ENCODE results near the gene CCDC149.

The CCDC149 gene

DNA sequence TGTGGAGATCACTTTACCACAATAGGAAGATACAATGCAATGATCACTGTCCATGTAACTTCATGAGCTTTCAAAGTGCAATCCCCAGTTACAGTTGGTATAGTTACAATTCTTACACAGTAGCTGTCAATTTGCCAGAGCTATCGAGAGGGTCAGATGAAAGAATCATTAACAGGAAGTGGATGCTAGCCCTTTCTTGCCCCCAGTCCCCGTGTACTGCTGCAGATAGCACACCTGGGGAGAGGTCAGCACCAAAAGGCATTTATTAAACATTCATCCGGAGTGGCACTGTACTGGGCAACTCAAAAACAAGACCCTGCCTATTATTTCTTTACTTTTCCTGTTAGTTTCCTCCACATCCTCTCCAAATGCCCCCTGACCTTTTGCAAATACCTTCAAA, 69.7 kb downstream of the CCDC149 start:
- H3K27me3 ChIP-seq (ENCODE audit: insufficient read depth, poor library complexity, severe bottlenecking): no peaks in the 10 kb centered on the region
- no peak overlapping the region for H3K4me3 ChIP-seq (replicated peaks; ENCODE audit: insufficient read depth, low read length)
- DNase-seq (ENCODE audit: low read depth in 1 of 2, low spot score in 1 of 2): no peak
- no peak overlapping the region for H3K27ac ChIP-seq (replicated peaks)
- TF ChIP-seq POLR2AphosphoS5 (IDR thresholded peaks at IDR 0.05; ENCODE audit: low read depth) (no peak), GABPA (IDR thresholded peaks at IDR 0.05; ENCODE audit: low read depth) (no peak), SPI1 (IDR thresholded peaks at IDR 0.05; ENCODE audit: borderline replicate concordance, low read depth) (no peak)
- TF ChIP-seq, protein P1, sequence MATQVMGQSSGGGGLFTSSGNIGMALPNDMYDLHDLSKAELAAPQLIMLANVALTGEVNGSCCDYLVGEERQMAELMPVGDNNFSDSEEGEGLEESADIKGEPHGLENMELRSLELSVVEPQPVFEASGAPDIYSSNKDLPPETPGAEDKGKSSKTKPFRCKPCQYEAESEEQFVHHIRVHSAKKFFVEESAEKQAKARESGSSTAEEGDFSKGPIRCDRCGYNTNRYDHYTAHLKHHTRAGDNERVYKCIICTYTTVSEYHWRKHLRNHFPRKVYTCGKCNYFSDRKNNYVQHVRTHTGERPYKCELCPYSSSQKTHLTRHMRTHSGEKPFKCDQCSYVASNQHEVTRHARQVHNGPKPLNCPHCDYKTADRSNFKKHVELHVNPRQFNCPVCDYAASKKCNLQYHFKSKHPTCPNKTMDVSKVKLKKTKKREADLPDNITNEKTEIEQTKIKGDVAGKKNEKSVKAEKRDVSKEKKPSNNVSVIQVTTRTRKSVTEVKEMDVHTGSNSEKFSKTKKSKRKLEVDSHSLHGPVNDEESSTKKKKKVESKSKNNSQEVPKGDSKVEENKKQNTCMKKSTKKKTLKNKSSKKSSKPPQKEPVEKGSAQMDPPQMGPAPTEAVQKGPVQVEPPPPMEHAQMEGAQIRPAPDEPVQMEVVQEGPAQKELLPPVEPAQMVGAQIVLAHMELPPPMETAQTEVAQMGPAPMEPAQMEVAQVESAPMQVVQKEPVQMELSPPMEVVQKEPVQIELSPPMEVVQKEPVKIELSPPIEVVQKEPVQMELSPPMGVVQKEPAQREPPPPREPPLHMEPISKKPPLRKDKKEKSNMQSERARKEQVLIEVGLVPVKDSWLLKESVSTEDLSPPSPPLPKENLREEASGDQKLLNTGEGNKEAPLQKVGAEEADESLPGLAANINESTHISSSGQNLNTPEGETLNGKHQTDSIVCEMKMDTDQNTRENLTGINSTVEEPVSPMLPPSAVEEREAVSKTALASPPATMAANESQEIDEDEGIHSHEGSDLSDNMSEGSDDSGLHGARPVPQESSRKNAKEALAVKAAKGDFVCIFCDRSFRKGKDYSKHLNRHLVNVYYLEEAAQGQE (IDR thresholded peaks at IDR 0.05; ENCODE audit: insufficient replicate concordance, low read depth): no peak
- TF ChIP-seq, protein P2, sequence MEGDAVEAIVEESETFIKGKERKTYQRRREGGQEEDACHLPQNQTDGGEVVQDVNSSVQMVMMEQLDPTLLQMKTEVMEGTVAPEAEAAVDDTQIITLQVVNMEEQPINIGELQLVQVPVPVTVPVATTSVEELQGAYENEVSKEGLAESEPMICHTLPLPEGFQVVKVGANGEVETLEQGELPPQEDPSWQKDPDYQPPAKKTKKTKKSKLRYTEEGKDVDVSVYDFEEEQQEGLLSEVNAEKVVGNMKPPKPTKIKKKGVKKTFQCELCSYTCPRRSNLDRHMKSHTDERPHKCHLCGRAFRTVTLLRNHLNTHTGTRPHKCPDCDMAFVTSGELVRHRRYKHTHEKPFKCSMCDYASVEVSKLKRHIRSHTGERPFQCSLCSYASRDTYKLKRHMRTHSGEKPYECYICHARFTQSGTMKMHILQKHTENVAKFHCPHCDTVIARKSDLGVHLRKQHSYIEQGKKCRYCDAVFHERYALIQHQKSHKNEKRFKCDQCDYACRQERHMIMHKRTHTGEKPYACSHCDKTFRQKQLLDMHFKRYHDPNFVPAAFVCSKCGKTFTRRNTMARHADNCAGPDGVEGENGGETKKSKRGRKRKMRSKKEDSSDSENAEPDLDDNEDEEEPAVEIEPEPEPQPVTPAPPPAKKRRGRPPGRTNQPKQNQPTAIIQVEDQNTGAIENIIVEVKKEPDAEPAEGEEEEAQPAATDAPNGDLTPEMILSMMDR (IDR thresholded peaks at IDR 0.05; ENCODE audit: insufficient read depth, low read length): no peak

DNA sequence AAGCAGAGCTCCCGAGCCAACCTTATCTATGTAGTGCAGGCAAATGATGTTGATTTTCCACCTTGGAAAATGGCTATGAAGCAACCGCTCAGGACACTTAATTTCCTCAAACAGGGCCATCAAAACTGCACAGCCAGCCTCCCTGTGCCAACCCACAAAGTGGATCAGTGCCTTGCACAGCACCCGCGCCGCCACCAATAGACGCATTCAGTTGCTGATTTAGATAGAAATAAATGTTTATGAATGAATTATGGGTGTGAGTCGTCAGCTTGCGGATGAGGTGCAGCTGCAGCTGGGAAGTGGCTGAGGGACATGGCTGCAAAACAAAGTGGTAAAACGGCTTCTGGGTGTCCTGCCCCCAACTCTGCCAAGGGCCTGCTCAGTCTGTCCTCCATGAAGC, 70.5 kb downstream of the CCDC149 start:
- Histone ChIP-seq H3K27me3 (ENCODE audit: insufficient read depth, poor library complexity, severe bottlenecking) (no peaks in the 10 kb centered on the region), H3K27ac (replicated peaks) (no peak overlapping the region), H3K4me3 (replicated peaks; ENCODE audit: insufficient read depth, low read length) (no peak overlapping the region)
- TF ChIP-seq, protein P2 (IDR thresholded peaks at IDR 0.05; ENCODE audit: insufficient read depth, low read length): no peak
- no peak for TF ChIP-seq SPI1 (IDR thresholded peaks at IDR 0.05; ENCODE audit: borderline replicate concordance, low read depth)
- TF ChIP-seq, protein P1 (IDR thresholded peaks at IDR 0.05; ENCODE audit: insufficient replicate concordance, low read depth): no peak
- no peak for TF ChIP-seq GABPA (IDR thresholded peaks at IDR 0.05; ENCODE audit: low read depth)
- no peak for TF ChIP-seq POLR2AphosphoS5 (IDR thresholded peaks at IDR 0.05; ENCODE audit: low read depth)
- DNase-seq (ENCODE audit: low read depth in 1 of 2, low spot score in 1 of 2): no peak

DNA sequence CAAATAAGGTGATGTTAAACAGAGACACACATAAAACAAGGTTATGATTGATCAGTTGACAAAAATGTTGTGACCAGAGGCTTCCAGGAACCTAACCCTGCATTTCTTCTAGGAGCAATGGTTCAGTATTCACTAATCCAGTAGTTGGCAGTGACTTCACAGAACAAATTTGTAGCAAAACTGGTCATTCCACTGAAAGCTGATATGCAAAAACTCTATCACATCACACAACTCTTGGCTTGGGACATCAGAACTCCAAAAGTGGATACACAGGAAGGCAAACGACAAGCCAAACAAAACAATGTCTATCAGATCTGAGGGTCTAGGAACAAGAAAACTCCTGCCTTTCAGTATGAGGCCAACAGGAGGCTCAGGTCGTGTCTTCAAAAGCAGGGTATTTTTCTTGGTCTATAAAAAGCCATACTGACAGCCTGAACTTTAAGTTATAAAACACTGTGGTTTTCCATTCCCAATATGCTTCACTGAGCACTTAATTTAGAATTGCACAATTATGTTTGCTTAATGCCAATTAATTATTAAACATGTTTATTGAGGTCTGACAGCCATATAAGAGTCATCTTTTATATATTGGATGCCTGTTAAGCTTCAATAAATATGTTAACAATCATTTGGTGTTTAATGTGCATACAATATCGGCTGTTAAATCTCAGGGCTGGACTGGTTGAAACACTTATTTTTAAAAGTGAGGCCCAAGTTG, 71.9 kb downstream of the CCDC149 start:
- TF ChIP-seq SPI1 (IDR thresholded peaks at IDR 0.05; ENCODE audit: borderline replicate concordance, low read depth): no peak
- no peak for TF ChIP-seq GABPA (IDR thresholded peaks at IDR 0.05; ENCODE audit: low read depth)
- no peak for TF ChIP-seq POLR2AphosphoS5 (IDR thresholded peaks at IDR 0.05; ENCODE audit: low read depth)
- TF ChIP-seq, protein P1 (IDR thresholded peaks at IDR 0.05; ENCODE audit: insufficient replicate concordance, low read depth): no peak
- TF ChIP-seq, protein P2 (IDR thresholded peaks at IDR 0.05; ENCODE audit: insufficient read depth, low read length): no peak

More for the DNA sequence above, 71.9 kb downstream of the CCDC149 start:
- no peaks in the 10 kb centered on the region for H3K27me3 ChIP-seq (ENCODE audit: insufficient read depth, poor library complexity, severe bottlenecking)
- no peak overlapping the region for H3K4me3 ChIP-seq (replicated peaks; ENCODE audit: insufficient read depth, low read length)
- no peak for DNase-seq (ENCODE audit: low read depth in 1 of 2, low spot score in 1 of 2)
- H3K27ac ChIP-seq (replicated peaks): no peak overlapping the region
